GM12878 (cell line): ENCODE results near the gene GJA8.
"Not testable (repeated sequence)": the region's sequence is repeated elsewhere in the genome, so short reads cannot be mapped to it uniquely, and the experiment has no call there.

Experiments used
- CBX5 ChIP-seq: sonication (generic); IDR thresholded peaks from 2 replicates; pipeline ENCODE4 v1.6.1; 2016; ENCODE audit warnings: low read depth, moderate library complexity, mild to moderate bottlenecking, inconsistent platforms
- CEBPB ChIP-seq, 2 experiments: fragments of 150-350 bp in 1 of 2; IDR thresholded peaks; 2 replicates each; pipeline ENCODE4 v1.6.1; 2012 to 2014; ENCODE audit warnings: low read depth in 2 of 2, low read length in 2 of 2, borderline replicate concordance in 1 of 2, inconsistent platforms in 1 of 2
- EP300 ChIP-seq, 2 experiments: fragments of 150-350 bp in 1 of 2; IDR thresholded peaks; 2 replicates each; pipeline ENCODE4 v1.6.1; 2011 to 2012; ENCODE audit warnings: low read depth in 2 of 2, low read length in 2 of 2, borderline replicate concordance in 1 of 2, improper control_type of control experiment in 1 of 2, inconsistent platforms in 1 of 2; ENCODE audit not compliant: control insufficient read depth in 1 of 2
- IKZF1 ChIP-seq: fragments of 450-650 bp; conservative IDR thresholded peaks from 2 replicates; pipeline ENCODE4 v1.6.1; 2017; ENCODE audit warnings: antibody characterized with exemption, mild to moderate bottlenecking
- NR2C2 ChIP-seq: IDR thresholded peaks from 2 replicates; pipeline ENCODE4 v1.6.1; 2011; ENCODE audit warnings: borderline replicate concordance, low read depth; ENCODE audit not compliant: control insufficient read depth, insufficient read length
- REST ChIP-seq: IDR thresholded peaks from 2 replicates; pipeline ENCODE4 v1.6.1; 2012; ENCODE audit warnings: mild to moderate bottlenecking, low read depth, low read length
- TAF1 ChIP-seq: IDR thresholded peaks from 2 replicates; pipeline ENCODE4 v1.6.1; 2011; ENCODE audit warnings: mild to moderate bottlenecking, low read depth, low read length, borderline replicate concordance
- TCF12 ChIP-seq: IDR thresholded peaks from 2 replicates; pipeline ENCODE4 v1.6.1; 2011; ENCODE audit warnings: low read depth, mild to moderate bottlenecking, low read length
- ZNF24 ChIP-seq: fragments of 450-650 bp; IDR thresholded peaks from 2 replicates; pipeline ENCODE4 v1.6.1; 2017; ENCODE audit warnings: antibody characterized with exemption, mild to moderate bottlenecking

GRCh38 chr1:147867204-147867603 is 35.4 kb upstream of the GJA8 start:
- not testable (repeated sequence) for TF ChIP-seq TCF12; ZNF24; IKZF1; EP300 (IDR thresholded peaks at IDR 0.05; ENCODE audit: borderline replicate concordance in 1 of 2, control insufficient read depth in 1 of 2, low read depth in 2 of 2, low read length in 2 of 2); TAF1; NR2C2; CEBPB (IDR thresholded peaks at IDR 0.05; ENCODE audit: borderline replicate concordance in 1 of 2, low read depth in 2 of 2, low read length in 2 of 2); CBX5; REST
